Measurements from ENCODE around the gene NFYC.

GRCh38 chr1:40820251-40820797 is 128.8 kb downstream of the NFYC start:
- TF ChIP-seq CTCF (IDR thresholded peaks at IDR 0.05), result no peak
- TF ChIP-seq POLR2A (IDR thresholded peaks at IDR 0.05), result no peak
- TF ChIP-seq EP300 (IDR thresholded peaks at IDR 0.05), result no peak
- TF ChIP-seq POLR2AphosphoS5 (IDR thresholded peaks at IDR 0.05), result no peak

All from stomach (tissue), 4 donors.